ENCODE measurements around the gene FAM241B.

Gene FAM241B

GRCh38 chr10:69600761-69601330 is 29.2 kb upstream of the FAM241B start:
- H3K4me3 ChIP-seq (ENCODE audit: severe bottlenecking), result no peak overlapping the region
- H3K27ac ChIP-seq (ENCODE audit: poor library complexity, severe bottlenecking), result no peak overlapping the region
- H3K4me1 ChIP-seq (ENCODE audit: insufficient read depth, poor library complexity, severe bottlenecking), result no peaks in the 10 kb centered on the region
- H3K9me3 ChIP-seq (ENCODE audit: severe bottlenecking), result no peaks in the 10 kb centered on the region
- H3K27me3 ChIP-seq (ENCODE audit: insufficient read depth, poor library complexity, severe bottlenecking), result peaks cover 5% of the 10 kb centered on the region
- DNase-seq (ENCODE audit: low spot score) (no peak), ATAC-seq (ENCODE audit: low read depth) (0 out of 3 replicates have a peak, but pooled peaks have one; percentile 19)
- H3K36me3 ChIP-seq (ENCODE audit: low read depth), result no peaks in the 10 kb centered on the region
- TF ChIP-seq, protein P1, sequence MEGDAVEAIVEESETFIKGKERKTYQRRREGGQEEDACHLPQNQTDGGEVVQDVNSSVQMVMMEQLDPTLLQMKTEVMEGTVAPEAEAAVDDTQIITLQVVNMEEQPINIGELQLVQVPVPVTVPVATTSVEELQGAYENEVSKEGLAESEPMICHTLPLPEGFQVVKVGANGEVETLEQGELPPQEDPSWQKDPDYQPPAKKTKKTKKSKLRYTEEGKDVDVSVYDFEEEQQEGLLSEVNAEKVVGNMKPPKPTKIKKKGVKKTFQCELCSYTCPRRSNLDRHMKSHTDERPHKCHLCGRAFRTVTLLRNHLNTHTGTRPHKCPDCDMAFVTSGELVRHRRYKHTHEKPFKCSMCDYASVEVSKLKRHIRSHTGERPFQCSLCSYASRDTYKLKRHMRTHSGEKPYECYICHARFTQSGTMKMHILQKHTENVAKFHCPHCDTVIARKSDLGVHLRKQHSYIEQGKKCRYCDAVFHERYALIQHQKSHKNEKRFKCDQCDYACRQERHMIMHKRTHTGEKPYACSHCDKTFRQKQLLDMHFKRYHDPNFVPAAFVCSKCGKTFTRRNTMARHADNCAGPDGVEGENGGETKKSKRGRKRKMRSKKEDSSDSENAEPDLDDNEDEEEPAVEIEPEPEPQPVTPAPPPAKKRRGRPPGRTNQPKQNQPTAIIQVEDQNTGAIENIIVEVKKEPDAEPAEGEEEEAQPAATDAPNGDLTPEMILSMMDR (IDR thresholded peaks at IDR 0.05; ENCODE audit: poor library complexity, severe bottlenecking), result no peak

- H3K27me3 ChIP-seq (ENCODE audit: insufficient read depth, poor library complexity, severe bottlenecking), result no peaks in the 10 kb centered on the region
- TF ChIP-seq, protein P1 (IDR thresholded peaks at IDR 0.05; ENCODE audit: poor library complexity, severe bottlenecking), result no peak
These were observed 21.0 kb upstream of the FAM241B start for GRCh38 chr10:69609077-69609476.

DNA sequence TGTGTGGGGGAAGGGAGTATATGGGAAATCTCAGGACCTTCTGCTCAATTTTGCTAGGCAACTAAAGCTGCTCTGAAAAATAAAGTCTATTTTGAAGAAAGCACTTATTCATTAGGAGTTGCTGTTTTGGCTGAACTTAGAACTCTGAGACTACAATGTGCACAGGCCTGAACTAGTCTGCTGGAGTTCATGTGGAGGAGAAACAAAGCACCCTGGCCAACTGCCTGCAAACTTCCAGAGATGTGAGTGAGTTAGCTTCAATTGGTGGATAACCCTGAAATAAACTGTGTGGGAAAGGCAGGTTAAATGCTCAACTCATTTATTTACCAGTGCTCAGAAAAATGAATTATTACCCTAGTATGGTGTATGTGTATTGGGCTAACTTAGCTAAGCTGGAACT is 17.3 kb upstream of the FAM241B start:
- Histone ChIP-seq H3K27ac (ENCODE audit: poor library complexity, severe bottlenecking) (no peak overlapping the region), H3K27me3 (ENCODE audit: insufficient read depth, poor library complexity, severe bottlenecking) (no peaks in the 10 kb centered on the region), H3K4me1 (ENCODE audit: insufficient read depth, poor library complexity, severe bottlenecking) (no peaks in the 10 kb centered on the region), H3K9me3 (ENCODE audit: severe bottlenecking) (no peaks in the 10 kb centered on the region), H3K4me3 (ENCODE audit: severe bottlenecking) (no peak overlapping the region), H3K36me3 (ENCODE audit: low read depth) (no peaks in the 10 kb centered on the region)
- ATAC-seq (ENCODE audit: low read depth) (no peak), DNase-seq (ENCODE audit: low spot score) (no peak)
- TF ChIP-seq, protein P1 (IDR thresholded peaks at IDR 0.05; ENCODE audit: poor library complexity, severe bottlenecking), result no peak

More at GRCh38 chr10:69609077-69609476, 21.0 kb upstream of the FAM241B start:
- DNase-seq (ENCODE audit: low spot score) (no peak), ATAC-seq (ENCODE audit: low read depth) (no peak)
- Histone ChIP-seq H3K36me3 (ENCODE audit: low read depth) (no peaks in the 10 kb centered on the region), H3K4me1 (ENCODE audit: insufficient read depth, poor library complexity, severe bottlenecking) (no peaks in the 10 kb centered on the region), H3K9me3 (ENCODE audit: severe bottlenecking) (no peaks in the 10 kb centered on the region), H3K4me3 (ENCODE audit: severe bottlenecking) (no peak overlapping the region), H3K27ac (ENCODE audit: poor library complexity, severe bottlenecking) (no peak overlapping the region)

DNA sequence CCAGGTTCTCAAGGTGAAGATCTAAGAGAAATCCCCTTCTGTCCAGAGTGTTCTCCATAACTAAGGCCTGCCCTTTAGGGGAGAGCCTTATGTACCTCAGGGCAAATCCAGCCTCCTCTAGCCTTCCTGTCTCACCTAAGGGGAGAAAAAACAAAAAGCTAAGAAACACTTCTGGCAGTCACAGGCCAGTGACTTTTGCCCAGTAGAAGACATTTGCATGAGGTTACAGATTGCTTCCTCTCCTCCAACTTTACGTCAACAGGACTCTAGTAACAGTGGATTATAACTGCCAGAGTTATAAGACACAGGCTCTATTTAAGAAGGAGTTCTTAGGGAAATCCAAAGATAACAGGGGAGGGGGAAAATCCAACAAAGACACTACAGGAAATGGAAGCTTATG is 15.9 kb upstream of the FAM241B start:
- TF ChIP-seq, protein P1 (IDR thresholded peaks at IDR 0.05; ENCODE audit: poor library complexity, severe bottlenecking), result no peak
- ATAC-seq (ENCODE audit: low read depth) (no peak), DNase-seq (ENCODE audit: low spot score) (no peak)
- no peaks in the 10 kb centered on the region for H3K4me1 ChIP-seq (ENCODE audit: insufficient read depth, poor library complexity, severe bottlenecking)
- no peak overlapping the region for H3K27ac ChIP-seq (ENCODE audit: poor library complexity, severe bottlenecking)
- H3K27me3 ChIP-seq (ENCODE audit: insufficient read depth, poor library complexity, severe bottlenecking), result no peaks in the 10 kb centered on the region
- H3K9me3 ChIP-seq (ENCODE audit: severe bottlenecking), result no peaks in the 10 kb centered on the region
- H3K4me3 ChIP-seq (ENCODE audit: severe bottlenecking), result no peak overlapping the region
- H3K36me3 ChIP-seq (ENCODE audit: low read depth), result no peaks in the 10 kb centered on the region

DNA sequence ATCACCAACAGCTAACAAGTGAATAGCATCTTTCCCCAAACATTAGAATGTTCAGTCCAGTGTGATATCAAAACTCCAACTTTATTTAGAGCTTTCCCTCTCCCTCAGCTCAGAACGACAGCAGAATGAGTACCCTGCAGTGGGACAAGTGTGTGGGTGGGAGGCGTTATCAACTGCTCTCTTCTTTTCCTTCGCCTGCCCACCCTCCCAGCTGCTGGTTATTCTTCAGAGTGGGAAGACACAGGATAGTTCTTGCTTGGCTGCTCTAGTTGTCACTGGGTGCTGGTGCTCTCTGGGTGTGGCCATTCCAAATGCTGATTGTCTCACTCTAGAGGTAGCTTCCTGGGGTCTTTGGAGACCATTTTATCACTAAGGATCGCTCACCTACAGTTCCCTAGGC is 13.7 kb upstream of the FAM241B start:
- H3K9me3 ChIP-seq (ENCODE audit: severe bottlenecking), result no peaks in the 10 kb centered on the region
- H3K27me3 ChIP-seq (ENCODE audit: insufficient read depth, poor library complexity, severe bottlenecking), result no peaks in the 10 kb centered on the region
- no peak for ATAC-seq (ENCODE audit: low read depth)
- no peak for DNase-seq (ENCODE audit: low spot score)
- no peak overlapping the region for H3K27ac ChIP-seq (ENCODE audit: poor library complexity, severe bottlenecking)
- H3K4me3 ChIP-seq (ENCODE audit: severe bottlenecking), result no peak overlapping the region
- TF ChIP-seq, protein P1 (IDR thresholded peaks at IDR 0.05; ENCODE audit: poor library complexity, severe bottlenecking), result no peak
- no peaks in the 10 kb centered on the region for H3K4me1 ChIP-seq (ENCODE audit: insufficient read depth, poor library complexity, severe bottlenecking)
- no peaks in the 10 kb centered on the region for H3K36me3 ChIP-seq (ENCODE audit: low read depth)

All from RWPE2 (cell line).